ENCODE measurements around the gene GJC1. TPM values are rescaled to one million over a fixed set of nuclear protein-coding genes. Genes with fewer than 3 reads are reported as not detected.

GJC1 gene
- polyA plus RNA-seq, 1 experiment = 20.6 TPM

DNA sequence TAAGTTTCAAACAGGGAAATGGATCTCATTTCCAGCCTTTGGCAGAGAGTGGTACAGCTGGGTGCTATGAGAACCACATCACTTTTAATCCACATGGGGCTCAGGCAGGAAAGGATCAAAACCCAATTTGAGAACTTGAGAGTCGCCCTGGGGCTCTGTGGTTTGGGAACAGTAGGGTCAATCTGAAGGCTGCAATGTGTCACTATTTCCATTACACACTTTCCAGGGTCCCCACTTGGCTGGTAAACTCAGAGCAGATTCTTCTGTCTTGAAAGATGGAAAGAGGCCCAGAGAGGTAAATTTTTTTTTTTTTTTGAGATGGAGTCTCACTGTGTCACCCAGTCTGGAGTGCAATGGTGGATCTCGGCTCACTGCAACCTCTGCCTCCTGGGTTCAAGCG lies 10.8 kb upstream of the GJC1 start:
- POLR2A ChIA-PET = interaction anchor here (0.8 kb wide), 1 partner anchor 586 kb away, joined by 4 read pairs; no protein-coding TSS in a partner anchor
- H3K27me3 ChIP-seq (ENCODE audit: control insufficient read depth, insufficient read depth, low read length) = no peaks in the 10 kb centered on the region
- no peak overlapping the region for H3K4me3 ChIP-seq (ENCODE audit: low read depth, low read length)
- no peak for DNase-seq (ENCODE audit: low read depth, low spot score)
- CTCF ChIA-PET = interaction anchor here (1.1 kb wide), 1 partner anchor 37 kb away, joined by 3 read pairs; no protein-coding TSS in a partner anchor
- H3K27ac ChIP-seq (ENCODE audit: low read depth, low read length) = no peak overlapping the region
- TF ChIP-seq, protein P1, sequence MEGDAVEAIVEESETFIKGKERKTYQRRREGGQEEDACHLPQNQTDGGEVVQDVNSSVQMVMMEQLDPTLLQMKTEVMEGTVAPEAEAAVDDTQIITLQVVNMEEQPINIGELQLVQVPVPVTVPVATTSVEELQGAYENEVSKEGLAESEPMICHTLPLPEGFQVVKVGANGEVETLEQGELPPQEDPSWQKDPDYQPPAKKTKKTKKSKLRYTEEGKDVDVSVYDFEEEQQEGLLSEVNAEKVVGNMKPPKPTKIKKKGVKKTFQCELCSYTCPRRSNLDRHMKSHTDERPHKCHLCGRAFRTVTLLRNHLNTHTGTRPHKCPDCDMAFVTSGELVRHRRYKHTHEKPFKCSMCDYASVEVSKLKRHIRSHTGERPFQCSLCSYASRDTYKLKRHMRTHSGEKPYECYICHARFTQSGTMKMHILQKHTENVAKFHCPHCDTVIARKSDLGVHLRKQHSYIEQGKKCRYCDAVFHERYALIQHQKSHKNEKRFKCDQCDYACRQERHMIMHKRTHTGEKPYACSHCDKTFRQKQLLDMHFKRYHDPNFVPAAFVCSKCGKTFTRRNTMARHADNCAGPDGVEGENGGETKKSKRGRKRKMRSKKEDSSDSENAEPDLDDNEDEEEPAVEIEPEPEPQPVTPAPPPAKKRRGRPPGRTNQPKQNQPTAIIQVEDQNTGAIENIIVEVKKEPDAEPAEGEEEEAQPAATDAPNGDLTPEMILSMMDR (IDR thresholded peaks at IDR 0.05; ENCODE audit: low read depth, low read length) = no peak
- H3K9me3 ChIP-seq (ENCODE audit: control insufficient read depth, insufficient read depth, low read length) = no peaks in the 10 kb centered on the region

DNA sequence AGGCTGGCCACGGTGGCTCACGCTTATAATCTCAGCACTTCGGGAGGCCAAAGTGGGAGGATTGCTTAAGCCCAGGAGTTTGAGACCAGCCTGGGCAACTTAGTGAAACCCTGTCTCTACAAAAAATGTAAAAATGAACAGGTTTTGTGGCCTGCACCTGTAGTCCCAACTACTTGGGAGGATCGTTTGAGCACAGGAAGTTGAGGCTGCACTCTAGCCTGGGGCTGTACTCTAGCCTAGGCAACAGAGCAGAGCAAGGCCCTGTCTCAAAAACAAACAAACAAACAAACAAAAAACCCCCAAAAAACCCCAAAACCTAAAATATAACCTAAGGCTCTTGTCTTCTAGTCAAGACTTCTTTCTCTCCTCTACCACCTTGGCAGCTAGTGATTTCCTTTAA lies 10.2 kb upstream of the GJC1 start:
- TF ChIP-seq, protein P1 (IDR thresholded peaks at IDR 0.05; ENCODE audit: low read depth, low read length) = no peak
- Histone ChIP-seq H3K9me3 (ENCODE audit: control insufficient read depth, insufficient read depth, low read length) (no peaks in the 10 kb centered on the region), H3K4me3 (ENCODE audit: low read depth, low read length) (no peak overlapping the region), H3K27me3 (ENCODE audit: control insufficient read depth, insufficient read depth, low read length) (no peaks in the 10 kb centered on the region), H3K27ac (ENCODE audit: low read depth, low read length) (no peak overlapping the region)
- ChIA-PET CTCF (no interaction called here), POLR2A (interaction anchor here (0.8 kb wide), 1 partner anchor 587 kb away, joined by 4 read pairs; no protein-coding TSS in a partner anchor)
- no peak for DNase-seq (ENCODE audit: low read depth, low spot score)

DNA sequence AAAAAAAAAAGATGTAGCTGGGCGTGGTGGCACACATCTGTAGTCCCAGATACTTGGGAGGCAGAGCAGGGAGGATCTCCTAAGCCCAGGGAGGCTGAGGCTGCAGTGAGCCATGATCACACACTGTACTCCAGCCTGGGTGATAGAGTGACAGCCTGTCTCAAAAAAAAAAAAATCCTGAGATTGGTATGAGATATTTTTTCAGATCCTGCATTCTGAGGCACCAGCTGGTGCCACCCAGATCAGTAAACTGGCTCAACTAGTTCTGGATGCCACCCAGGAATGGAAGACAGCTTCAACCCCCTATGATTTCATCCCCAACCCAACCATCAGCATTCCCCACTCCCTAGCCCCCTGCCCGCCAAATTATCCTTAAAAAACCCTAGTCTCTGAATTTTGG lies 7.1 kb upstream of the GJC1 start:
- DNase-seq (ENCODE audit: low read depth, low spot score) = no peak
- POLR2A ChIA-PET = no interaction called here
- Histone ChIP-seq H3K27me3 (ENCODE audit: control insufficient read depth, insufficient read depth, low read length) (no peaks in the 10 kb centered on the region), H3K9me3 (ENCODE audit: control insufficient read depth, insufficient read depth, low read length) (no peaks in the 10 kb centered on the region), H3K4me3 (ENCODE audit: low read depth, low read length) (no peak overlapping the region), H3K27ac (ENCODE audit: low read depth, low read length) (no peak overlapping the region)
- TF ChIP-seq, protein P1 (IDR thresholded peaks at IDR 0.05; ENCODE audit: low read depth, low read length) = no peak
- CTCF ChIA-PET = interaction anchor here (1.2 to 1.5 kb wide), 2 partner anchors 28 to 58 kb away, joined by 3 to 4 read pairs; no protein-coding TSS in a partner anchor

DNA sequence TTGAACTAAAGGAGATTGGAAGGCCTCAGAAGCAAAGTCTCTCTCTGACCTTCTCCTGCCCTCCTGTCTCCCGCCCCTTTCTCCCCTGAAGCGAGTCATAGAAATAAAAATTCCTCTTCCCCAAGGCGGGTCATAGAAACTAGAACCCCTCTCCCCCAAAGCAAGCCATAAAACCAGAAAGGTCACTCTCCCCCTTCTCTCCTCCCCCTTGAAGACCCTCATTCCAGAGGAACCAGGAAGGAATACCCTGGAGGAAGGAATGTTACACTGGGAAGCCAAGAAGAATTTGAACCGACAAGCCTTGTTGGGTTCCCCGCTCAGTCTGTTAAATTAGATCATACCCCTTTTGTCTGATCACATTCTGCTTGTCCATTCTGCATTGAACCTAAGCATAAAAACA lies 2.7 kb upstream of the GJC1 start:
- no peak for DNase-seq (ENCODE audit: low read depth, low spot score)
- ChIA-PET POLR2A (no interaction called here), CTCF (no interaction called here)
- H3K4me3 ChIP-seq (ENCODE audit: low read depth, low read length) = no peak overlapping the region
- no peak overlapping the region for H3K27ac ChIP-seq (ENCODE audit: low read depth, low read length)
- no peaks in the 10 kb centered on the region for H3K9me3 ChIP-seq (ENCODE audit: control insufficient read depth, insufficient read depth, low read length)
- TF ChIP-seq, protein P1 (IDR thresholded peaks at IDR 0.05; ENCODE audit: low read depth, low read length) = peak; percentile 35
- no peaks in the 10 kb centered on the region for H3K27me3 ChIP-seq (ENCODE audit: control insufficient read depth, insufficient read depth, low read length)

DNA sequence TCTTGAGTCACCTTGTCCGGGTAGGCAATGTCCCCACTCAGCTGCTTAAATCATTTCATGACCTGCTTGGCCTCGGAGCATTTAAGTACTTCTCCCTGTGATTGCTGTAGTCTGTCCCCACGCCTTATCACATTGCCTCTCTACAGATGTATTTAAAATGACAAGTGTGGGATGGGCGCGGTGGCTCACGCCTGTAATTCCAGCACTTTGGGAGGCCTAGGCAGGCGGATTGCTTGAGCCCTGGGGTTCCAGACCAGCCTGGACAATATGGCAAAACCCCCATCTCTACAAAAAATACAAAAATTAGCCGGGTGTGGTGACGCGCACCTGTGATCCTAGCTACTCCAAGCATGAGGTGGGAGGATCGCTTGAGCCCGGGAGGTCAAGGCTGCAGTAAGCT lies 1.3 kb upstream of the GJC1 start:
- ChIA-PET CTCF (no interaction called here), POLR2A (no interaction called here)
- TF ChIP-seq, protein P1 (IDR thresholded peaks at IDR 0.05; ENCODE audit: low read depth, low read length) = no peak
- no peak for DNase-seq (ENCODE audit: low read depth, low spot score)
- Histone ChIP-seq H3K27me3 (ENCODE audit: control insufficient read depth, insufficient read depth, low read length) (no peaks in the 10 kb centered on the region), H3K4me3 (ENCODE audit: low read depth, low read length) (no peak overlapping the region), H3K9me3 (ENCODE audit: control insufficient read depth, insufficient read depth, low read length) (no peaks in the 10 kb centered on the region), H3K27ac (ENCODE audit: low read depth, low read length) (no peak overlapping the region)

Measured in AG04450 (cell line).